Vagina (tissue), 2 donors: Measurements from ENCODE around the gene IFI27. TPM values are rescaled to one million over a fixed set of nuclear protein-coding genes. Genes with fewer than 3 reads are reported as not detected.

ENCODE experiments used
- DNase-seq, 2 donors: peaks; one replicate each; pipeline ENCODE4 v3.0.0-alpha.2; 2017; ENCODE audit errors: extremely low spot score in 2 of 2
- H3K27ac ChIP-seq: fragments of 200-600 bp; sonication (generic); one replicate; pipeline ENCODE4 v1.5.1; 2019
- H3K27me3 ChIP-seq: fragments of 200-600 bp; sonication (generic); one replicate; pipeline ENCODE4 v1.5.1; 2019
- H3K36me3 ChIP-seq, 2 donors: fragments of 200-600 bp; sonication (generic); one replicate each; pipeline ENCODE4 v1.5.1; 2017 to 2019
- H3K4me1 ChIP-seq: fragments of 200-600 bp; sonication (generic); one replicate; pipeline ENCODE4 v1.5.1; 2019
- H3K4me3 ChIP-seq, 2 donors: fragments of 200-600 bp; sonication (generic); 1 replicate in 1 of 2; 2 replicates in 1 of 2; pipeline ENCODE4 v1.5.1; 2016 to 2019
- H3K9me3 ChIP-seq: fragments of 200-600 bp; sonication (generic); one replicate; pipeline ENCODE4 v1.5.1; 2019
- POLR2A ChIP-seq, 2 donors: fragments of 450-650 bp; IDR thresholded peaks; one replicate each; pipeline ENCODE4 v1.6.1; 2017; ENCODE audit warnings: antibody characterized with exemption in 2 of 2, mild to moderate bottlenecking in 2 of 2, moderate library complexity in 2 of 2
- POLR2AphosphoS5 ChIP-seq, 2 donors: sonication (generic); formaldehyde crosslinking; IDR thresholded peaks; one replicate each; pipeline ENCODE4 v1.9.0; 2017; ENCODE audit warnings: antibody characterized with exemption in 2 of 2, mild to moderate bottlenecking in 2 of 2, low read depth in 1 of 2; ENCODE audit not compliant: insufficient read depth in 1 of 2
- intact Hi-C: fragments of 100-400 bp; cut with DNase I; formaldehyde crosslinking; loops from one replicate; pipeline ENCODE4 v1.15.1; 2023
- total RNA-seq: library from RNA; depleted of rRNA; stranded (reverse); fragments of >200 nt; gene quantifications from one replicate; pipeline ENCODE4 v1.2.3, GENCODE V29; 2016
- TF ChIP-seq, protein P1 (sequence below), 3 experiments: fragments of 450-650 bp in 2 of 3; fragments of 200-600 bp in 1 of 3; sonication (generic) in 1 of 3; IDR thresholded peaks; one replicate each; pipeline ENCODE4 v1.5.1; 2017 to 2019; ENCODE audit warnings: antibody characterized with exemption in 3 of 3, mild to moderate bottlenecking in 2 of 3, moderate library complexity in 2 of 3

IFI27 gene
- total RNA-seq, 1 donor from 2014 or later: 209 TPM

DNA sequence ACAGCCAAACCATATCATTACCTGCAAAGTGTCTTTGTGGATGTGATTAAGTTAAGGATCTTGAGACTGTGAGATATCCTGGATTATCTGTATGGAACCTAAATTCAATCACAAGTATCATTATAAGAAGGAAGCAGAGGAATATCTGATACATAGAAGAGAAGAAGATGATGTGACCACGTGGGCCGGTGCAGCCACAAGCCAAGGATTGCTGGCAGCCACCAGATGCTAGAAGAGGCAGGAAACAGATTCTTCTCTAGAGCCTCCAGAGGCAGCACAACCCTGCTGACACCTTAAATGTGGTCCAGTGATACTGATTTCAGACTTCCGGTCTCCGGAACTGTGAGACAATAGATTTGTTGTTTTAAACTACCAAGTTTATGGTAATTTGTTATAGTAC, 24.9 kb downstream of the IFI27 start:
- Histone ChIP-seq H3K27ac (no peak overlapping the region), H3K4me1 (no peaks in the 10 kb centered on the region), H3K4me3 (no peak overlapping the region), H3K9me3 (no peaks in the 10 kb centered on the region), H3K36me3 (no peaks in the 10 kb centered on the region), H3K27me3 (no peaks in the 10 kb centered on the region)
- TF ChIP-seq, protein P1, sequence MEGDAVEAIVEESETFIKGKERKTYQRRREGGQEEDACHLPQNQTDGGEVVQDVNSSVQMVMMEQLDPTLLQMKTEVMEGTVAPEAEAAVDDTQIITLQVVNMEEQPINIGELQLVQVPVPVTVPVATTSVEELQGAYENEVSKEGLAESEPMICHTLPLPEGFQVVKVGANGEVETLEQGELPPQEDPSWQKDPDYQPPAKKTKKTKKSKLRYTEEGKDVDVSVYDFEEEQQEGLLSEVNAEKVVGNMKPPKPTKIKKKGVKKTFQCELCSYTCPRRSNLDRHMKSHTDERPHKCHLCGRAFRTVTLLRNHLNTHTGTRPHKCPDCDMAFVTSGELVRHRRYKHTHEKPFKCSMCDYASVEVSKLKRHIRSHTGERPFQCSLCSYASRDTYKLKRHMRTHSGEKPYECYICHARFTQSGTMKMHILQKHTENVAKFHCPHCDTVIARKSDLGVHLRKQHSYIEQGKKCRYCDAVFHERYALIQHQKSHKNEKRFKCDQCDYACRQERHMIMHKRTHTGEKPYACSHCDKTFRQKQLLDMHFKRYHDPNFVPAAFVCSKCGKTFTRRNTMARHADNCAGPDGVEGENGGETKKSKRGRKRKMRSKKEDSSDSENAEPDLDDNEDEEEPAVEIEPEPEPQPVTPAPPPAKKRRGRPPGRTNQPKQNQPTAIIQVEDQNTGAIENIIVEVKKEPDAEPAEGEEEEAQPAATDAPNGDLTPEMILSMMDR (IDR thresholded peaks at IDR 0.05): no peak
- TF ChIP-seq POLR2A (IDR thresholded peaks at IDR 0.05) (no peak), POLR2AphosphoS5 (IDR thresholded peaks at IDR 0.05; ENCODE audit: insufficient read depth in 1 of 2, low read depth in 1 of 2) (no peak)
- intact Hi-C loops: no loop called here
- DNase-seq: peak in 1 of 2 donors; percentile 16

DNA sequence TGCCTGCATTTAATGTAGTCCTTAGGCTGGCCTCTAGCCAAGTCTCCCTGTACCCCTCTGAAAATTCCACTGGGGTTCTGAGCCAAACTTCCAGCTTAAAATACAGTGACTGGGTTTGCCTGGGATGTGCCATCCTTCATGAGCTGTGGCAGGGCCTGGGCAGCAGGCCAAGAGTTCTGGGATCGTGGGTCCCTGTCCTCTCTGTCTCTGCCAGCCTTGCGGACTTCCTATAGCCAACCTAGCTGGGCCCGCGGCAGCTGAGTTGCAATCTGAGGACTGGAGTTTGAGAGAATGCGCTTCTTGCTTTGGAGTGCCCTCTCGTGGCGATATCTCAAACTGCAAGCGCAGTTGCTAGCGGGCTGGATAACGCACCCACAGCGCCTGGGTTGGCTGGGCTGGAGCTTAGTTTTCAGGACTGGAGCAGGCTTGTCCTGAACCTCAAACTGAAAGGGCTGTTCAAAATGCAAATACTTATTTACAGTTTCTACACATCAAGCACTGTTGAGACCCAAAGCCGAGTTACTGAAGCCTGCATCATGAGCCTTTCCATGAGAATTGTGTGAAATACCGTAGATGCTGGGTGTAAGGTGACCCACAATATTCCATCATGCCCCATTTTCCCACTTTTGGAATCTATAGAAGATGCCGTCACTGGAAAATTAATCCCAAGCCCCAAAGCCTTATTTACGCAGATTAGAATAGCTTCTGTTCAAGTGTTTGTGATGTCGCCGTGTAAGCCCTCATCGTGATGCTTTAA, 26.2 kb downstream of the IFI27 start:
- Histone ChIP-seq H3K36me3 (no peaks in the 10 kb centered on the region), H3K4me1 (no peaks in the 10 kb centered on the region), H3K27ac (no peak overlapping the region), H3K9me3 (no peaks in the 10 kb centered on the region), H3K4me3 (no peak overlapping the region), H3K27me3 (no peaks in the 10 kb centered on the region)
- TF ChIP-seq, protein P1 (IDR thresholded peaks at IDR 0.05): peak; percentile 64 to 96 (median 94)
- no peak for TF ChIP-seq POLR2A (IDR thresholded peaks at IDR 0.05)
- peak in 1 of 2 donors; percentile 63 for TF ChIP-seq POLR2AphosphoS5 (IDR thresholded peaks at IDR 0.05; ENCODE audit: insufficient read depth in 1 of 2, low read depth in 1 of 2)
- intact Hi-C loops: no loop called here
- DNase-seq: peak in 1 of 2 donors; percentile 83

DNA sequence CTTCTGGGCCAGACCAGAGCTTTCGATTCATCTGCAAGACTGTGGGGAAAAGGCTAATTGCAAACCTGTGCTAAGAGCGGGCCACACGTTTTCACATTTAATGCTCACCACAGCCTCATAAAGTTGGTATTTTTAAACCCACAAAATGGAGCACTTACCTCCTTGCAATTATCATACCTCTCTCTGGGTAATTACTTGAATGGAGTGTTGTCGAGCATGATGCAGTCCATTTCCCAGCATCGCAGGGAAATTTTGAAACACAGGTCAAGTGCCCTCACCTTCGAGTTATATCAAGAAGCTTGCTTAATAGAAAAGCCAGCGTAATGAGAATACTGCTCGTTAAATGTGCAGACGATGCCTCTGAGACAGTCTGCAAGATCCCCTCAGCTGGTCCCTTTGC, 27.7 kb downstream of the IFI27 start:
- no peak overlapping the region for H3K4me3 ChIP-seq
- H3K36me3 ChIP-seq: no peaks in the 10 kb centered on the region
- TF ChIP-seq POLR2AphosphoS5 (IDR thresholded peaks at IDR 0.05; ENCODE audit: insufficient read depth in 1 of 2, low read depth in 1 of 2) (no peak), POLR2A (IDR thresholded peaks at IDR 0.05) (no peak)
- TF ChIP-seq, protein P1 (IDR thresholded peaks at IDR 0.05): no peak
- no peak overlapping the region for H3K27ac ChIP-seq
- no peaks in the 10 kb centered on the region for H3K4me1 ChIP-seq
- no peak for DNase-seq
- intact Hi-C loops: no loop called here
- H3K27me3 ChIP-seq: no peaks in the 10 kb centered on the region
- no peaks in the 10 kb centered on the region for H3K9me3 ChIP-seq

DNA sequence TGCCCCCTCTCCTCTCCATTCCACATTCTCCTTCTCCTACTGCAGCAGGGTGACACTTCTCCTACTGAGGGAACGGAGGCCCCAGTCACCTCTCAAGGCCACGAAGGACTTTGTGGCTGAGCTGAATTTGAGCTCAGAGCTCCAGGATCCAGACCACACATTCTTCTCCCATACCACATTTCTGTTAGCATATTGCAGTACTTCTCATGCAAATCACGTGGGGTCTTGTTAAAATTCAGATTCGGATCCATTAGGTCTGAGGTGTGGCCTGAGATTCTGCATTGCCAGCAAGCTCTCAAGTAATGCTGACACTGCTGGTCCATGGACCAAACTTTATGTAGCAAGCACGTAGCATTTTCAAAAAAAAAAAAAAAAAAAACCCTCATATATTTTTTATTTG, 28.5 kb downstream of the IFI27 start:
- intact Hi-C loops: no loop called here
- no peak for DNase-seq
- TF ChIP-seq, protein P1 (IDR thresholded peaks at IDR 0.05): no peak
- TF ChIP-seq POLR2AphosphoS5 (IDR thresholded peaks at IDR 0.05; ENCODE audit: insufficient read depth in 1 of 2, low read depth in 1 of 2) (no peak), POLR2A (IDR thresholded peaks at IDR 0.05) (no peak)

DNA sequence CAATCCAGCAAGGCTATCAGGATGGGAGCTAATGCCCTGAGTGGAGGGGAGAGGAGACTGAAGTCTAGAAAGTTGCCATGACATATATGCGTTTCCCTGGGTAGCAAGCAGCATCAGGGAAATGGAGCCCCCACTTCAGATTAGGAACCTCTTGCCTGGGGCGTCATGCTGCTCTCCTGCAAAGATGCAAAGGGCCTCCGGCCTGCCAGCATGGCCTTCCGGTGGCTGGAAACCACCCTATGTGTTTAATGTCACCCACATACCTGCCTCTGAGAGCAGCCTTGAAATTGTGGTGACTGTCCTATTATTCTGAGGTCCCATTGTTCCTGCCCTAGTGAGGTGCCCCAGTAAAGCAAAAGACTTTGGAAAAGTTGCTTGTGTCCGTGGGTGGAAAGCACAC, 28.9 kb downstream of the IFI27 start:
- DNase-seq: no peak
- Histone ChIP-seq H3K36me3 (no peaks in the 10 kb centered on the region), H3K4me1 (no peaks in the 10 kb centered on the region), H3K4me3 (no peak overlapping the region), H3K27ac (no peak overlapping the region), H3K27me3 (no peaks in the 10 kb centered on the region), H3K9me3 (no peaks in the 10 kb centered on the region)
- intact Hi-C loops: no loop called here
- TF ChIP-seq POLR2AphosphoS5 (IDR thresholded peaks at IDR 0.05; ENCODE audit: insufficient read depth in 1 of 2, low read depth in 1 of 2) (no peak), POLR2A (IDR thresholded peaks at IDR 0.05) (no peak)

More for the DNA sequence above, 28.5 kb downstream of the IFI27 start:
- H3K9me3 ChIP-seq: no peaks in the 10 kb centered on the region
- no peaks in the 10 kb centered on the region for H3K4me1 ChIP-seq
- H3K4me3 ChIP-seq: no peak overlapping the region
- H3K27me3 ChIP-seq: no peaks in the 10 kb centered on the region
- H3K27ac ChIP-seq: no peak overlapping the region
- no peaks in the 10 kb centered on the region for H3K36me3 ChIP-seq
